Muscle layer of duodenum (tissue), 2 donors: Measurements from ENCODE around the gene ME3.

ENCODE experiments used
- H3K27ac ChIP-seq: one replicate; pipeline ENCODE4 v1.7.0; 2013; ENCODE audit warnings: mild to moderate bottlenecking, low read length
- H3K27me3 ChIP-seq: one replicate; pipeline ENCODE4 v1.7.0; 2013; ENCODE audit warnings: low read depth, mild to moderate bottlenecking, control low read depth, low read length
- H3K36me3 ChIP-seq, 2 donors: one replicate each; pipeline ENCODE4 v1.7.0; 2013; ENCODE audit warnings: low read length in 2 of 2, control low read depth in 1 of 2, mild to moderate bottlenecking in 1 of 2; ENCODE audit not compliant: insufficient read depth in 2 of 2, control insufficient read depth in 1 of 2
- H3K4me1 ChIP-seq, 2 donors: one replicate each; pipeline ENCODE4 v1.7.0; 2013; ENCODE audit warnings: low read length in 2 of 2, mild to moderate bottlenecking in 2 of 2, control low read depth in 1 of 2, moderate library complexity in 1 of 2; ENCODE audit not compliant: insufficient read depth in 2 of 2, control insufficient read depth in 1 of 2
- H3K4me3 ChIP-seq, 2 donors: one replicate each; pipeline ENCODE4 v1.7.0; 2013; ENCODE audit warnings: low read length in 2 of 2, low read depth in 1 of 2, mild to moderate bottlenecking in 1 of 2
- H3K9me3 ChIP-seq, 2 donors: one replicate each; pipeline ENCODE4 v1.7.0; 2013; ENCODE audit warnings: low read length in 2 of 2, control low read depth in 1 of 2, mild to moderate bottlenecking in 1 of 2; ENCODE audit not compliant: control insufficient read depth in 1 of 2
- donor health status: healthy.

ME3 gene

DNA sequence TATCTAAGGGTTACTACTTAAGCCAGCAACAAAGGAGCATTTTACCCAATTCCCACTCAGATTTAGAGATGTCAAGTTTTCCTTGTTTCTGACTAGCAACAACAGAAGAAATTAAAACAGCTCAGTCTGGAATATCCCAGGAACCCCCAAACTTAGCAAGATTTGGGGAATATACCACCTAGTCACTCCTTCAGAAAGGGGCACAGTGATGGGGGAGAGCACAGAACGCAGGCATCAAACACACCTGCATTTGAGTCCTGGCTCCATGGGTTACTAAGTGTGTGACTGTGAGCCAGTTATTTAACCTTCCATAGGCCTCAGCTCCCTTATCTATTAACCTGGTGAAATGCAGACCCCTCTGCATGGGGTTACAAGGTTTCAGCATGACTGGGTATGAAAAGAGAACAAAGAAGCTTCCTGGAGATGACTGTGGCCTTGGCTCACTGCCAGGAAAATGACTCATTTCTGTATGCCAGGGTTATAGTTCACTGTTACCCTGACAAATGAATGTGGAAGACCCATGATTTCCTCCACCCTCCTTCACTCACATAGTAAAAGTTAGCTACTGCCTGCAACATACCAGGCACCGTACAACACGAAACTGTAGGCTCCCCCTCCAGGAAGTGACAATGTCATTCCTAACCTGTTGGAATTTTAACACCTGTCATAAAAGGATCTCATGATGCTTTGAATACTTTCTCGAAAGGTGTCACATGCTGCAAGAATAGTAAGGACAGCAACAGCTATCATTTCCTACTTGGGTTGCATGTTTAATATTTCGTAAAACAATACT lies 79.6 kb downstream of the ME3 start:
- Histone ChIP-seq H3K27me3 (no peaks in the 10 kb centered on the region), H3K4me1 (peaks cover 8 to 22% of the 10 kb centered on the region in 2 donors), H3K27ac (peak overlapping the region; percentile 58), H3K4me3 (no peak overlapping the region), H3K9me3 (no peaks in the 10 kb centered on the region), H3K36me3 (no peaks in the 10 kb centered on the region)

- H3K27me3 ChIP-seq, result no peaks in the 10 kb centered on the region
- no peaks in the 10 kb centered on the region for H3K36me3 ChIP-seq
- H3K4me3 ChIP-seq, result no peak overlapping the region
- H3K9me3 ChIP-seq, result no peaks in the 10 kb centered on the region
- peaks cover 8 to 20% of the 10 kb centered on the region in 2 donors for H3K4me1 ChIP-seq
- H3K27ac ChIP-seq, result peak overlapping the region; percentile 58
These were observed 80.3 kb downstream of the ME3 start for GRCh38 chr11:86592047-86592591.

- Histone ChIP-seq H3K4me3 (no peak overlapping the region), H3K27ac (no peak overlapping the region), H3K4me1 (peaks cover 8 to 15% of the 10 kb centered on the region in 2 donors), H3K9me3 (no peaks in the 10 kb centered on the region), H3K27me3 (no peaks in the 10 kb centered on the region), H3K36me3 (no peaks in the 10 kb centered on the region)
These were observed 80.8 kb downstream of the ME3 start for GRCh38 chr11:86591631-86592030.

GRCh38 chr11:86589856-86590589 lies 82.4 kb downstream of the ME3 start:
- no peak overlapping the region for H3K4me3 ChIP-seq
- H3K4me1 ChIP-seq, result peaks cover 8 to 15% of the 10 kb centered on the region in 2 donors
- H3K9me3 ChIP-seq, result no peaks in the 10 kb centered on the region
- H3K27me3 ChIP-seq, result no peaks in the 10 kb centered on the region
- H3K27ac ChIP-seq, result no peak overlapping the region
- no peaks in the 10 kb centered on the region for H3K36me3 ChIP-seq

DNA sequence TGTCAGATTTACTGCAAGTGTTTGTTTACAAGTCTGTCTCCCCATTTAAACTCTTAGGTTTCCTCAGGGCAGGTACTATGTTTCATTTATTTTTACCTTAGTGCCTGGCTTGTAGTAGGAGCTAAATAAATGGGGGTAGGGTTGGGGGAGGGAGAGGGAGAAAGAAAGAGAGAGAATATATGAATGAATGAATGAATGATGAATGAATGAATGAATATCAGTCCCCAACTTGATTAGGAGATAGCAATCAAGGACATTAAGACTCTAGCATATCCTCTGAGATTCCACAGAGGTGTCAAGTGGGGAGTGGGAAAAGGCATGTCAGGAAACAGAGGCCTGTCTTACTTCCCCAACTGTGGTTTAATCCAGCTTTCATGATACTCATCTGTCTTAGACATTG lies 83.2 kb downstream of the ME3 start:
- no peak overlapping the region for H3K27ac ChIP-seq
- H3K4me3 ChIP-seq, result no peak overlapping the region
- H3K4me1 ChIP-seq, result peaks cover 8 to 15% of the 10 kb centered on the region in 2 donors
- no peaks in the 10 kb centered on the region for H3K27me3 ChIP-seq
- H3K9me3 ChIP-seq, result no peaks in the 10 kb centered on the region
- no peaks in the 10 kb centered on the region for H3K36me3 ChIP-seq

- H3K9me3 ChIP-seq, result no peaks in the 10 kb centered on the region
- no peak overlapping the region for H3K4me3 ChIP-seq
- no peaks in the 10 kb centered on the region for H3K27me3 ChIP-seq
- H3K36me3 ChIP-seq, result no peaks in the 10 kb centered on the region
- H3K27ac ChIP-seq, result no peak overlapping the region
- H3K4me1 ChIP-seq, result peaks cover 8 to 15% of the 10 kb centered on the region in 2 donors
These were observed 83.8 kb downstream of the ME3 start for GRCh38 chr11:86588566-86589090.

- Histone ChIP-seq H3K4me3 (no peak overlapping the region), H3K4me1 (peaks cover under 1 to 7% of the 10 kb centered on the region in 2 donors), H3K36me3 (no peaks in the 10 kb centered on the region), H3K27ac (no peak overlapping the region), H3K27me3 (no peaks in the 10 kb centered on the region), H3K9me3 (no peaks in the 10 kb centered on the region)
These were observed 84.9 kb downstream of the ME3 start for GRCh38 chr11:86587264-86588193.

- H3K4me3 ChIP-seq, result no peak overlapping the region
These were observed 86.1 kb downstream of the ME3 start for GRCh38 chr11:86586307-86586706.

DNA sequence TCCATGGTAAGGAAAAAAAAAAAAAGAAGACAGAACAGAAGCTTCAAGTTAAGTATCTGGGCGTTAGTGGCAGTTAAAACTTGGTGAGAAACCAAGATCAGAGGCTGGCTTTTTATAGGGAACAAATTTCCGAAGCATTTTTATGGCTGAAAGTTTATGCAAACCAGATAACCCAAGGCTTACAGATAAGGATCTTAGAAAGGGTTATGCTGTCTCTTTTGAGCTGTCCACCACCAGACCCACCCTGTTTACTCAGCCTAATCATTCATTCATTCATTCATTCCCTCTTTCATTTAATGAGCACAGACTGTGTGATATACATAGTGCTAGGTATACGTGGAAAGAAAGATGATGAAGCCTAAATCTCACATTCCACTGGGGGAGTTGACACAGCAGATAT lies 89.5 kb downstream of the ME3 start:
- Histone ChIP-seq H3K36me3 (no peaks in the 10 kb centered on the region), H3K27me3 (no peaks in the 10 kb centered on the region), H3K27ac (no peak overlapping the region), H3K4me1 (peaks cover 5 to 22% of the 10 kb centered on the region in 2 donors), H3K9me3 (no peaks in the 10 kb centered on the region), H3K4me3 (no peak overlapping the region)

More at GRCh38 chr11:86586307-86586706, 86.1 kb downstream of the ME3 start:
- Histone ChIP-seq H3K27me3 (no peaks in the 10 kb centered on the region), H3K9me3 (no peaks in the 10 kb centered on the region), H3K27ac (no peak overlapping the region), H3K36me3 (no peaks in the 10 kb centered on the region), H3K4me1 (peaks cover 0 to 4% of the 10 kb centered on the region in 2 donors)

- H3K27ac ChIP-seq, result no peak overlapping the region
- H3K4me1 ChIP-seq, result peaks cover 10 to 29% of the 10 kb centered on the region in 2 donors
- no peaks in the 10 kb centered on the region for H3K9me3 ChIP-seq
- no peak overlapping the region for H3K4me3 ChIP-seq
- no peaks in the 10 kb centered on the region for H3K36me3 ChIP-seq
- H3K27me3 ChIP-seq, result no peaks in the 10 kb centered on the region
These were observed 91.9 kb downstream of the ME3 start for GRCh38 chr11:86580535-86580934.
